HepG2 (cell line): ENCODE data around the gene HLA-F. TPM values are rescaled to one million over a fixed set of nuclear protein-coding genes. Genes with fewer than 3 reads are reported as not detected.

Experiments used
- ATAC-seq: fragments of 200-7000 bp; cut with Tn5 transposase; 3 replicates; pipeline ENCODE4 v1.9.1; 2020; ENCODE audit warnings: mild to moderate bottlenecking, moderate library complexity
- BruUV-seq: library from RNA; stranded (reverse); fragments of 400-500 nt; replicated peaks from 2 replicates; lab custom pipeline; 2021; lab: Mats Ljungman, UMichigan
- CTCF ChIA-PET: fragments of 300-600 bp; formaldehyde crosslinking; extraction: SDS; loops from one replicate; lab custom pipeline; 2021; ENCODE audit warnings: low total read pairs, inconsistent platforms, low intra/inter-chr PET ratio; lab: Yijun Ruan, JAX
- POLR2A ChIA-PET: fragments of 350-600 bp; sonication (Branson Sonifier 250); formaldehyde crosslinking; loops from one replicate; lab custom pipeline; 2020; ENCODE audit warnings: antibody characterized with exemption, inconsistent platforms; lab: Yijun Ruan, JAX
- DNase-seq: peaks from one replicate; pipeline ENCODE4 v3.0.0-alpha.2; 2015; ENCODE audit warnings: low spot score
- FAIRE-seq: peaks from 3 replicates; lab custom pipeline; 2011; peaks lifted over from hg19 to GRCh38; lab: Jason Lieb, UNC
- H2AFZ ChIP-seq: one replicate; pipeline ENCODE4 v1.6.1; 2011; ENCODE audit warnings: low read length, inconsistent platforms
- H3K27ac ChIP-seq: fragments of 300-600 bp; 3 replicates; pipeline ENCODE4 v1.8.0; 2011; ENCODE audit warnings: mixed run types, mild to moderate bottlenecking, mixed read lengths, low read length, inconsistent platforms; ENCODE audit not compliant: insufficient read depth; ENCODE audit errors: extremely low read length
- H3K27me3 ChIP-seq, 2 experiments: fragments of 200-600 bp in 1 of 2; 2 replicates in 1 of 2; 3 replicates in 1 of 2; pipeline versions ENCODE4 v1.6.0 to v1.8.0; 2011; ENCODE audit warnings: low read length in 2 of 2, mild to moderate bottlenecking in 2 of 2, moderate library complexity in 2 of 2, inconsistent platforms in 1 of 2; ENCODE audit not compliant: insufficient read depth in 2 of 2, control insufficient read depth in 1 of 2
- H3K36me3 ChIP-seq, 2 experiments: fragments of 200-600 bp in 1 of 2; replicated peaks in 1 of 2; 2 replicates in 1 of 2; 3 replicates in 1 of 2; pipeline versions ENCODE4 v1.5.1 to v1.8.0; 2011; ENCODE audit warnings: low read length in 2 of 2, inconsistent platforms in 1 of 2; ENCODE audit not compliant: insufficient read depth in 2 of 2, control insufficient read depth in 1 of 2
- H3K4me1 ChIP-seq: 2 replicates; pipeline ENCODE4 v1.5.1; 2012; ENCODE audit warnings: low read length, inconsistent platforms; ENCODE audit not compliant: insufficient read depth
- H3K4me2 ChIP-seq: 2 replicates; pipeline ENCODE4 v1.6.0; 2011; ENCODE audit warnings: low read depth, low read length, inconsistent platforms
- H3K4me3 ChIP-seq, 3 experiments: fragments of 200-600 bp in 1 of 3; sonication (generic), shearing (Covaris generic) in 1 of 3; replicated peaks in 1 of 3; 2 replicates each; pipeline ENCODE4 v1.5.1; 2011 to 2016; ENCODE audit warnings: low read length in 3 of 3, inconsistent platforms in 2 of 3, low read depth in 2 of 3, mild to moderate bottlenecking in 2 of 3, control low read depth in 1 of 3, mixed read lengths in 1 of 3; ENCODE audit not compliant: insufficient read depth in 1 of 3
- H3K79me2 ChIP-seq: one replicate; pipeline ENCODE4 v1.6.1; 2011; ENCODE audit warnings: low read length, inconsistent platforms; ENCODE audit not compliant: insufficient read depth
- H3K9ac ChIP-seq: 2 replicates; pipeline ENCODE4 v1.6.0; 2011; ENCODE audit warnings: mild to moderate bottlenecking, low read depth, low read length, inconsistent platforms; ENCODE audit not compliant: insufficient read depth
- H3K9me3 ChIP-seq: 2 replicates; pipeline ENCODE4 v1.5.1; 2012; ENCODE audit warnings: mild to moderate bottlenecking, low read length
- H4K20me1 ChIP-seq: 2 replicates; pipeline ENCODE4 v1.6.0; 2011; ENCODE audit warnings: inconsistent platforms, mild to moderate bottlenecking, low read length, moderate library complexity; ENCODE audit not compliant: insufficient read depth
- ARID4A ChIP-seq: sonication (generic); formaldehyde crosslinking; IDR thresholded peaks from 2 replicates; pipeline ENCODE4 v1.5.0; 2020; ENCODE audit warnings: mild to moderate bottlenecking, missing genetic modification reagents, borderline replicate concordance
- CENPX ChIP-seq: sonication (generic); formaldehyde crosslinking; IDR thresholded peaks from 2 replicates; pipeline ENCODE4 v1.9.0; 2021; ENCODE audit warnings: mild to moderate bottlenecking, missing genetic modification reagents, moderate library complexity
- GTF2F1 ChIP-seq: fragments of 150-350 bp; IDR thresholded peaks from 2 replicates; pipeline ENCODE4 v1.6.1; 2014; ENCODE audit warnings: low read length
- HMGXB4 ChIP-seq, 2 experiments: sonication (generic) in 1 of 2; formaldehyde crosslinking in 1 of 2; IDR thresholded peaks; 2 replicates each; pipeline versions ENCODE4 v1.4.0 to v1.6.1; 2018 to 2020; ENCODE audit warnings: missing genetic modification reagents in 2 of 2, borderline replicate concordance in 1 of 2, low read depth in 1 of 2, mild to moderate bottlenecking in 1 of 2, missing biosample characterization in 1 of 2
- REXO4 ChIP-seq: sonication (generic); formaldehyde crosslinking; IDR thresholded peaks from 2 replicates; pipeline ENCODE4 v1.8.0; 2022; ENCODE audit warnings: missing genetic modification reagents, mild to moderate bottlenecking, borderline replicate concordance
- ZNF333 ChIP-seq: sonication (generic); formaldehyde crosslinking; IDR thresholded peaks from 2 replicates; pipeline ENCODE4 v1.4.0; 2020; ENCODE audit warnings: mild to moderate bottlenecking, missing genetic modification reagents, borderline replicate concordance
- ZNF605 ChIP-seq: sonication (generic); formaldehyde crosslinking; IDR thresholded peaks from 2 replicates; pipeline ENCODE4 v1.8.0; 2022; ENCODE audit warnings: mild to moderate bottlenecking, missing genetic modification reagents
- ZNF629 ChIP-seq: sonication (generic); formaldehyde crosslinking; conservative IDR thresholded peaks from 2 replicates; pipeline ENCODE4 v1.5.0; 2020; ENCODE audit warnings: missing genetic modification reagents
- ZNF782 ChIP-seq: sonication (generic); formaldehyde crosslinking; IDR thresholded peaks from 2 replicates; pipeline ENCODE4 v1.4.0; 2020; ENCODE audit warnings: missing genetic modification reagents, mild to moderate bottlenecking, borderline replicate concordance
- WGBS: methylation state at CpG from one replicate; pipeline ENCODE4 v1.1.6; 2017; ENCODE audit warnings: low lambda C conversion rate; 5-methylcytosine and 5-hydroxymethylcytosine counted together
- in situ Hi-C: cut with HindIII; loops from 2 replicates; pipeline ENCODE4 v1.10.0; 2017; ENCODE audit warnings: low pct_unique_long_range_greater_than_20kb; ENCODE audit not compliant: extremely low pct_ligation_motif_present
- intact Hi-C: fragments of 100-400 bp; cut with micrococcal nuclease; formaldehyde crosslinking; loops from one replicate; pipeline ENCODE4 v1.10.0; 2022; ENCODE audit not compliant: unreplicated experiment
- polyA plus RNA-seq, 8 experiments: library from polyadenylated mRNA; depleted of rRNA in 3 of 8; stranded (reverse) in 7 of 8; unstranded in 1 of 8; fragments of >200 nt; fragmentation: Illumina TruSeq in 4 of 8; extraction: Trizol in 4 of 8; gene quantifications; 2 replicates each; pipeline versions ENCODE4 v1.2.1 to v1.2.3, GENCODE V29; 2011 to 2016; ENCODE audit warnings: low read depth in 4 of 8, missing spikeins in 1 of 8, mixed read lengths in 1 of 8; ENCODE audit not compliant: insufficient read depth in 1 of 8
- total RNA-seq, 5 experiments: library from RNA; depleted of rRNA; stranded (reverse); fragments of >200 nt; fragmentation: Illumina TruSeq; extraction: Trizol; gene quantifications; 2 replicates each; pipeline ENCODE4 v1.2.3, GENCODE V29; 2016; ENCODE audit warnings: low read depth in 1 of 5
- TF ChIP-seq, protein P1 (sequence below): sonication (generic); formaldehyde crosslinking; IDR thresholded peaks from 2 replicates; pipeline ENCODE4 v1.4.0; 2020; ENCODE audit warnings: missing genetic modification reagents
- TF ChIP-seq, protein P2 (sequence below): sonication (generic); formaldehyde crosslinking; IDR thresholded peaks from 2 replicates; pipeline ENCODE4 v1.4.0; 2020; ENCODE audit warnings: missing genetic modification reagents, borderline replicate concordance

The HLA-F gene
- total and polyA plus RNA-seq, 2 of the 13 experiments (the other 11 are each of a cell fraction or from before 2014, with no cell fraction given): 6.0 to 6.1 TPM

DNA sequence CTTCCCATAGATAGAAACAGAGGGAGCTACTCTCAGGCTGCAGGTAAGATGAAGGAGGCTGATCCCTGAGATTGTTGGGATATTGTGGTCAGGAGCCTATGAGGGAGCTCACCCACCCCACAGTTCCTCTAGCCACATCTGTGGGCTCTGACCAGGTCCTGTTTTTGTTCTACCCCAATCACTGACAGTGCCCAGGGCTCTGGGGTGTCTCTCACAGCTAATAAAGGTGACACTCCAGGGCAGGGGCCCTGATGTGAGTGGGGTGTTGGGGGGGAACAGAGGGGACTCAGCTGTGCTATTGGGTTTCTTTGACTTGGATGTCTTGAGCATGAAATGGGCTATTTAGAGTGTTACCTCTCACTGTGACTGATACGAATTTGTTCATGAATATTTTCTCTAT lies 2.8 kb downstream of the HLA-F start (continued):
- TF ChIP-seq, protein P1, sequence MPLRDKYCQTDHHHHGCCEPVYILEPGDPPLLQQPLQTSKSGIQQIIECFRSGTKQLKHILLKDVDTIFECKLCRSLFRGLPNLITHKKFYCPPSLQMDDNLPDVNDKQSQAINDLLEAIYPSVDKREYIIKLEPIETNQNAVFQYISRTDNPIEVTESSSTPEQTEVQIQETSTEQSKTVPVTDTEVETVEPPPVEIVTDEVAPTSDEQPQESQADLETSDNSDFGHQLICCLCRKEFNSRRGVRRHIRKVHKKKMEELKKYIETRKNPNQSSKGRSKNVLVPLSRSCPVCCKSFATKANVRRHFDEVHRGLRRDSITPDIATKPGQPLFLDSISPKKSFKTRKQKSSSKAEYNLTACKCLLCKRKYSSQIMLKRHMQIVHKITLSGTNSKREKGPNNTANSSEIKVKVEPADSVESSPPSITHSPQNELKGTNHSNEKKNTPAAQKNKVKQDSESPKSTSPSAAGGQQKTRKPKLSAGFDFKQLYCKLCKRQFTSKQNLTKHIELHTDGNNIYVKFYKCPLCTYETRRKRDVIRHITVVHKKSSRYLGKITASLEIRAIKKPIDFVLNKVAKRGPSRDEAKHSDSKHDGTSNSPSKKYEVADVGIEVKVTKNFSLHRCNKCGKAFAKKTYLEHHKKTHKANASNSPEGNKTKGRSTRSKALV (CRISPR knock-in tag): no peak
- TF ChIP-seq, protein P2, sequence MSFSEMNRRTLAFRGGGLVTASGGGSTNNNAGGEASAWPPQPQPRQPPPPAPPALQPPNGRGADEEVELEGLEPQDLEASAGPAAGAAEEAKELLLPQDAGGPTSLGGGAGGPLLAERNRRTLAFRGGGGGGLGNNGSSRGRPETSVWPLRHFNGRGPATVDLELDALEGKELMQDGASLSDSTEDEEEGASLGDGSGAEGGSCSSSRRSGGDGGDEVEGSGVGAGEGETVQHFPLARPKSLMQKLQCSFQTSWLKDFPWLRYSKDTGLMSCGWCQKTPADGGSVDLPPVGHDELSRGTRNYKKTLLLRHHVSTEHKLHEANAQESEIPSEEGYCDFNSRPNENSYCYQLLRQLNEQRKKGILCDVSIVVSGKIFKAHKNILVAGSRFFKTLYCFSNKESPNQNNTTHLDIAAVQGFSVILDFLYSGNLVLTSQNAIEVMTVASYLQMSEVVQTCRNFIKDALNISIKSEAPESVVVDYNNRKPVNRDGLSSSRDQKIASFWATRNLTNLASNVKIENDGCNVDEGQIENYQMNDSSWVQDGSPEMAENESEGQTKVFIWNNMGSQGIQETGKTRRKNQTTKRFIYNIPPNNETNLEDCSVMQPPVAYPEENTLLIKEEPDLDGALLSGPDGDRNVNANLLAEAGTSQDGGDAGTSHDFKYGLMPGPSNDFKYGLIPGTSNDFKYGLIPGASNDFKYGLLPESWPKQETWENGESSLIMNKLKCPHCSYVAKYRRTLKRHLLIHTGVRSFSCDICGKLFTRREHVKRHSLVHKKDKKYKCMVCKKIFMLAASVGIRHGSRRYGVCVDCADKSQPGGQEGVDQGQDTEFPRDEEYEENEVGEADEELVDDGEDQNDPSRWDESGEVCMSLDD (CRISPR knock-in tag): no peak
- TF ChIP-seq ZNF333: no peak

GRCh38 chr6:29726571-29727194 lies 3.4 kb downstream of the HLA-F start:
- Histone ChIP-seq H3K4me2 (no peak overlapping the region), H3K4me3 (no peak overlapping the region), H4K20me1 (no peaks in the 10 kb centered on the region), H3K36me3 (no peaks in the 10 kb centered on the region), H3K9ac (no peak overlapping the region), H3K27ac (no peak overlapping the region), H3K27me3 (peaks cover 1 to 3% of the 10 kb centered on the region in 2 experiments; a peak in 1 of 5 replicates), H3K79me2 (no peaks in the 10 kb centered on the region), H2AFZ (no peak overlapping the region), H3K9me3 (no peaks in the 10 kb centered on the region), H3K4me1 (peaks cover 5% of the 10 kb centered on the region; the same call in 1 of the 2 replicates)
- no peak for FAIRE-seq
- ATAC-seq: no peak
- no TSS peak for BruUV-seq
- WGBS: 92% methylated on average over 9 of the region's 9 CpGs
- ChIA-PET CTCF (no interaction called here), POLR2A (no interaction called here)
- intact Hi-C loops: no loop called here
- DNase-seq: no peak
- in situ Hi-C loops: no loop called here
- TF ChIP-seq ZNF605 (CRISPR knock-in tag) (no peak), CENPX (no peak), ZNF629 (CRISPR knock-in tag) (no peak), ZNF782 (no peak), ARID4A (CRISPR knock-in tag) (no peak), GTF2F1 (no peak), HMGXB4 (CRISPR knock-in tag; IDR thresholded peaks at IDR 0.05; ENCODE audit: borderline replicate concordance in 1 of 2, low read depth in 1 of 2) (no peak), REXO4 (CRISPR knock-in tag) (no peak)
